Amniotic stem cell (primary cell): Measurements from ENCODE around the gene LRRC31.

ENCODE experiments used
- DNase-seq: peaks from one replicate; lab custom pipeline; 2025; lab: John Stamatoyannopoulos, UW

Gene LRRC31

GRCh38 chr3:169813278-169813677, 56.5 kb downstream of the LRRC31 start:
- DNase-seq = no peak

GRCh38 chr3:169812332-169813235, 57.2 kb downstream of the LRRC31 start, which contains the start of the genes LRRC34 and LRRIQ4:
Gene LRRC34 (minus strand): TSS chr3:169812904. CDS start chr3:169812548, 356 bp downstream.
Gene LRRIQ4 (plus strand): TSS chr3:169812870. CDS start chr3:169821922, 9,052 bp downstream.
- DNase-seq = peak; percentile 19

DNA sequence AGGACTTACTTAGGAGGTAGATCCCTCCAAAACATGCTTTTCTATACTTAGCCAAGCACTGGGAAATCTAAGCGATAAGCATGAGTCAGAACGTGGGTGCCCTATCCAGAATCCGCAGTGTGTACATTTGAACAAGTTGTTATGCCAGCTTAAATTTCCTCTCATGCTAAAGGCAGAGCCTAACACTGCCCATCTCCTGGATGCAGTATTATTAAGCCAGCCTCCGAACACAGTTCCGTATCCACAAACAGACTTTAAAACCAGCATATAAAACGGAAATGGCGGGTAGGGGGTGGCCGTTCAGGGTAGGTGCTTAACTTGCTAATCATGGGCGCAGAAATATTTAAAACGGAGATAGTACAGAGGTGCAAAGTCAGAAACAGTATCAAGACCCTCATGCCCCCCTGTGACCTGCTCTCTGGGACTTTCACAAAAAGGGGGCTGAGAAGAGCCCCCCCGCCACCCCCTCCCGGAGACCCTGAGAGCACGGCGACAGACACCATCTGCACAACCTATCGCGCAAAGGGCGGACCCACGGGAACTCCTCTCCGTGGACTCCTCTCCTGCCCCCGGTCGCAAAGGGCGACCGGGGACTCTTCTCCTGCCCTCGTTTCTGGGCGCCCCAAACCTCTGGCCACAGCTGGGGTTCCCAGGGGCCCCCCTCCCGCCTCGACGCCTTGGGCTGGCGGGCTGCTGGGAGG, 58.0 kb downstream of the LRRC31 start:
- peak; percentile 74 for DNase-seq

- DNase-seq = no peak
Observed at GRCh38 chr3:169809230-169809795, 60.4 kb downstream of the LRRC31 start.

DNA sequence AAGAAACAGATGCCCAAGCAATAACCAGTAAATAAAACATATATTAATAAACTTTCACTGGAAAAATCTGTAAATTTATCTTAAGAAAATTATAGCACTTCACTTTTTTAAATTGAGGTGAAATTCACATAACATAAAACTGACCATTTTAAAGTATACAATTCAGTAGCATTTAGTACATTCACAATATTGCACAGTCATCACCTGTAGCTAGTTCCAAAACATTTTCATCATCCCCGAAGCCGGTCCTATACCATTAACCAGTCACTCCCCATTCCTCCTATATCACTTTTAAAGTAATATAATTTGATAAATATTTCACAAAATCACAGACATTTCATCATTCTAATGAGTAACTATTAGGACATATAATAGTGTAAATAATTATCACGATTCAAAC, 65.1 kb downstream of the LRRC31 start:
- no peak for DNase-seq

DNA sequence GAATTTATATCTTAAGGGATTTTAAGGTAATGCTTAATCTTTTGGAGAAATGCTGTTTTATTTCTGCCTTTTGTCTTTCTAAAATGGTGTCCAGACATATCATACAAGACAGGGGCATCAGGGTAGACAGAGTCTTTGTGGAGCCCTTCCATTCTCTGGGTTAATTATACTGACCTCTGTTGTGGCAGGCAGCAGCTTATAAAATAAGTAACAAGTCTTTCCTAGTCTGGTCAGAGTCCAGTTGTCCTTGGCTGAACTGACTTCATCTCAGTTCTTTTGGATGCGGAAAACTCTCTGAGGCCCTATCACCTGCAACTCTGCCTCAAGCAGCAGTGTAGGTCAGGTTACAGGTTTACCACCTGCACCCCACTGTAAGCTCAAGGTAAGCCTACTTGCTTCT, 77.4 kb downstream of the LRRC31 start:
- no peak for DNase-seq

GRCh38 chr3:169790687-169791429, 78.9 kb downstream of the LRRC31 start:
- no peak for DNase-seq

DNA sequence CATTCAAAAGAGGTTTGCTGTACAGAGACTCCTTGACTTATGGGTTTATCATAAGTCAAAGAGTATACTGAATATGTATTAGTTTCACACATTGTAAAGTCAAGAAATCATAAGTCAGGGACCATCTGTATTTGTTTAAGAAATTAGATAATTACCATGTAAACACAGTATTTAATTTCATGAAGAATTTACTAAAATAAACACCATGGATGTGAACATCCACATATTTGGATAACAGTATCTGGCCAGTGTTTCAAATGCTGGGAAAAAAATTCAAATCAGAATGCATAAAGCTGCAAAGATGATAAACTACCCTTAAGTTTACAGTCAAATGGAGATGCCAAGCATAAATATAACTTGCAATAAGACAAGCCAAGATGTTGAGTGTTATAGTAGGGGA, 79.5 kb downstream of the LRRC31 start:
- DNase-seq = no peak
